Hepatic stellate cell (primary cell): ENCODE data around the gene CFAP299.

Experiments used
- DNase-seq: peaks from one replicate; pipeline ENCODE4 v3.0.0; 2011; ENCODE audit warnings: low spot score

CFAP299 gene

GRCh38 chr4:80521438-80521837 lies 185.9 kb downstream of the CFAP299 start:
- no peak for DNase-seq

- no peak for DNase-seq
Observed at GRCh38 chr4:80526697-80527096, 191.2 kb downstream of the CFAP299 start.

- no peak for DNase-seq
Observed at GRCh38 chr4:80529026-80529425, 193.5 kb downstream of the CFAP299 start.

- no peak for DNase-seq
Observed at GRCh38 chr4:80532674-80533333, 197.3 kb downstream of the CFAP299 start.

- no peak for DNase-seq
Observed at GRCh38 chr4:80535551-80535950, 200.0 kb downstream of the CFAP299 start.

GRCh38 chr4:80538276-80538926 lies 202.9 kb downstream of the CFAP299 start:
- no peak for DNase-seq

GRCh38 chr4:80539190-80539589 lies 203.7 kb downstream of the CFAP299 start:
- no peak for DNase-seq

GRCh38 chr4:80540349-80540748 lies 204.8 kb downstream of the CFAP299 start:
- DNase-seq: no peak

GRCh38 chr4:80540785-80541469 lies 205.4 kb downstream of the CFAP299 start:
- no peak for DNase-seq

GRCh38 chr4:80542747-80543146 lies 207.2 kb downstream of the CFAP299 start:
- no peak for DNase-seq

- DNase-seq: no peak
Observed at GRCh38 chr4:80560337-80560736, 224.8 kb downstream of the CFAP299 start.

- no peak for DNase-seq
Observed at GRCh38 chr4:80566203-80566872, 230.8 kb downstream of the CFAP299 start.

- DNase-seq: no peak
Observed at GRCh38 chr4:80568891-80569290, 233.4 kb downstream of the CFAP299 start.

GRCh38 chr4:80576796-80577195 lies 241.3 kb downstream of the CFAP299 start:
- no peak for DNase-seq

GRCh38 chr4:80578001-80578400 lies 242.5 kb downstream of the CFAP299 start:
- DNase-seq: no peak

- DNase-seq: no peak
Observed at GRCh38 chr4:80585542-80585941, 250.0 kb downstream of the CFAP299 start.

- no peak for DNase-seq
Observed at GRCh38 chr4:80586716-80587115, 251.2 kb downstream of the CFAP299 start.

- DNase-seq: no peak
Observed at GRCh38 chr4:80587871-80588385, 252.4 kb downstream of the CFAP299 start.

GRCh38 chr4:80592950-80593349 lies 257.4 kb downstream of the CFAP299 start:
- DNase-seq: no peak

GRCh38 chr4:80594701-80595100 lies 259.2 kb downstream of the CFAP299 start:
- DNase-seq: no peak

GRCh38 chr4:80608281-80608980 lies 272.9 kb downstream of the CFAP299 start:
- no peak for DNase-seq

GRCh38 chr4:80610199-80610598 lies 274.7 kb downstream of the CFAP299 start:
- DNase-seq: no peak
